ENCODE results near the gene ERBB4.

The ERBB4 gene

DNA sequence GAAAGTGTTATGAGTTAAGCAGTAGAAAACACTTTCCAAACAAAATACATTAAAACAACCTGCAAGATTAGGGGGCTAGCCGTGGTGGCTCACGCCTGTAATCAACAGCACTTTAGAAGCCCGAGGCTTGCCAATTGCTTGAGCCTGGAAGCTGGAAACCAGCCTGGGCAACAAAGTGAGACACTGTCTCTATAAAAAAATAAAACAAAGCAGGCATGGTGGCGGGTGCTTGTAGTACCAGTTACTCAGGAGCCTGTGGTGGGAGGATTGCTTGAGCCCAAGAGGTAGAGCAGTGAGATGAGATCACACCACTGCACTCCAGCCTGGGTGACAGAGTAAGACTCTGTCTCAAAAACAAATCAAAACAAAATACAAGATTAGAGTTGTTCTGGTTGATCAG is 208.3 kb downstream of the ERBB4 start:
- H3K4me3 ChIP-seq (ENCODE audit: low read length): no peak overlapping the region
- no peak for DNase-seq (ENCODE audit: low read depth, low spot score)

- no peak overlapping the region for H3K4me3 ChIP-seq (ENCODE audit: low read length)
- DNase-seq (ENCODE audit: low read depth, low spot score): no peak
Measured at GRCh38 chr2:212328712-212329496, 209.7 kb downstream of the ERBB4 start.

GRCh38 chr2:212328136-212328535 is 210.5 kb downstream of the ERBB4 start:
- H3K4me3 ChIP-seq (ENCODE audit: low read length): no peak overlapping the region
- no peak for DNase-seq (ENCODE audit: low read depth, low spot score)

DNA sequence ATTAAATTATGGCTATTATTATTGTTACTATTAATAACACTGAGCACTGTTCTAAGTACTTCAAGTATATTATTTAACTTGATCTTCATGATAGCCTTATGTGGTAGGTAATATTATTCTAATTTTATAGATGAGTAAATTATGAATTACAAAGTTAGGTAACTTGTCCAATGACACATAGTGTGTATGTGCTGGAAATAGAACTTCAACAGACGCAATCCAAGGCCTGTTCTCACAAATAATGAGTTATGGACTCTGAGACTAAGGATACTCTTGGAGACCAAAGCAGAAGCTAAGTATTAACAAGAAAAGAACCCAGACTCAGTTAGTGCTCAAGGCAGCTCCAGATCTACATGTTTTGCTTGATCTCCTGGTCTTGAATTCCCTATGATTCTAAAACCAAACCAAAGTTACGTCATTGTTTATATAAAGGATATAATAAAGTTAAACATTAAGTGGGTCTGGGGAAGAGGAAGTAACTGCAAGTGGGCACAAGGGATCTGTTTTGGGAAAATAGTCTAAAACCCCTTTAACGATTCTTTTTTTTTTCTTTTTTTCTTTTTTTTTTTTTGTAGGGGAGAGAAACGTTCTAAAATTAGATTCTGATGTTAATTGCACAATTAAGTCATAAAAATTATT is 211.3 kb downstream of the ERBB4 start:
- no peak overlapping the region for H3K4me3 ChIP-seq (ENCODE audit: low read length)
- DNase-seq (ENCODE audit: low read depth, low spot score): no peak

GRCh38 chr2:212318636-212319035 is 220.0 kb downstream of the ERBB4 start:
- no peak for DNase-seq (ENCODE audit: low read depth, low spot score)
- H3K4me3 ChIP-seq (ENCODE audit: low read length): no peak overlapping the region

- H3K4me3 ChIP-seq (ENCODE audit: low read length): no peak overlapping the region
- DNase-seq (ENCODE audit: low read depth, low spot score): no peak
Measured at GRCh38 chr2:212314680-212315079, 223.9 kb downstream of the ERBB4 start.

DNA sequence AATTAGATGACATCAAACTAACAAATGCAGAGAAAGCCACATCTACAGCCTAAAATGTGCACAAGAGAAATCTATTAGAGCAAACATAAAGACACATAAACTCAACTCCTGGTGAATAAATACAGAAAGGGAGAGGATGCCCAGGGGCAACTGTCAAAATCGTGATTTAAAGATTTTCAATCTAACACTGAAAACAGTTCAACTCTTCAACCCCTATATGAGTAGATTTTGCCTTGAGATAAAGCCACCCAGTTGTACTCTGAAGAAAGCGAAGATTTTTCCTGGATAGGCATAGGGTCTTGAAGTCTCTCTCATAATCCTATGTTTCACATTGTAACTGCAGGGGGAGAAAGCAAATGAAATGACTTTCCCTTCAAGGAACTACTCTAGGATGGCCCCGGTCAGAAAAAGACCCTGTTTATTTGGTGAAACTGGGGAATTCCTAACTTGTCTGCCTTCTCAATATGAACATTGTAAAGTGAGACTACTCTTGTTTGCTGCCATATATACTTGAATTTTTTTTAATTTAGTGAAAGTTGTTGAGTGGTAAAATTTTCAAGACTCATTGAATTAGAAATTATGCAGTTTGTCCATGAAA is 226.7 kb downstream of the ERBB4 start:
- no peak for DNase-seq (ENCODE audit: low read depth, low spot score)
- H3K4me3 ChIP-seq (ENCODE audit: low read length): no peak overlapping the region

GRCh38 chr2:212299943-212300342 is 238.7 kb downstream of the ERBB4 start:
- no peak for DNase-seq (ENCODE audit: low read depth, low spot score)
- H3K4me3 ChIP-seq (ENCODE audit: low read length): no peak overlapping the region

DNA sequence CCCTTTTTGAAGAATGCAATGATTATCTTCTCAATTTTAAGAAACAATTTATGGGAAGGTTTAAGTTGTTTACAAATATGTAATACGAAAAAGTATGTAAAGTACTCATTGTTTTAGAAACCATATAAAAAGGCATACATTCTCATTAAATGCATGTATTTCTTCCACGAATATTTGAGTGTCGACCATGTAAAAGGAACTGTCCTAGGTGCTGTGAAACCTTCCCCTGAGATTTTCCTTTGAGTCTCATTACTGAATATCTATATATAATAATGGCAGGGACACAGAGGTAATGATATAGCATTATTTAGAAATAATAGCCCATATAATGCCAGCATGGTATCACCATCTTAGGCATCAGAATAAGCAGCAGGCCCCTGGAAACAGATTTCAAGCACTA is 239.3 kb downstream of the ERBB4 start:
- DNase-seq (ENCODE audit: low read depth, low spot score): no peak
- no peak overlapping the region for H3K4me3 ChIP-seq (ENCODE audit: low read length)

GRCh38 chr2:212295571-212295970 is 243.0 kb downstream of the ERBB4 start:
- H3K4me3 ChIP-seq (ENCODE audit: low read length): no peak overlapping the region

GRCh38 chr2:212294816-212295215 is 243.8 kb downstream of the ERBB4 start:
- no peak overlapping the region for H3K4me3 ChIP-seq (ENCODE audit: low read length)
- DNase-seq (ENCODE audit: low read depth, low spot score): no peak

More at GRCh38 chr2:212295571-212295970, 243.0 kb downstream of the ERBB4 start:
- no peak for DNase-seq (ENCODE audit: low read depth, low spot score)

- no peak for DNase-seq (ENCODE audit: low read depth, low spot score)
- no peak overlapping the region for H3K4me3 ChIP-seq (ENCODE audit: low read length)
Measured at GRCh38 chr2:212289301-212289700, 249.3 kb downstream of the ERBB4 start.

DNA sequence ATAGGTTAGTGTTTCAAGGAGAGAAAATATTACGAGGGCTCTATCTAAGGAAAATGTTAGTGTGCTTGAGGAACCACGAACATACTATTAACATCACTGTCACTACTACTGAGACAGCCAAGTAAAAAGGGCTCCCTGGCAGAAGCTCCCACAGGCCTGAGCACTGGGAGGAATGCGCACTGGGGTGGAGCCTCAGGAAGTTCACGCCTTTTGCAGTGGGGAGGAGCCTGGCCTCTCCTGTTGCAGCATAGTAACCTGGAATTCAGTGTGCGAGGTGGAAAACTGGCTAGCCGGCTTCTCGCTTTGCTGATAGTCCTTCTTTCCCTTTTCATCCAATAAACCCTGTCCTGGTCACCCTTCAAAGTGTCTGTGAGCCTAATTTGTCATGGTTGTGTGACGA is 250.3 kb downstream of the ERBB4 start:
- no peak for DNase-seq (ENCODE audit: low read depth, low spot score)
- H3K4me3 ChIP-seq (ENCODE audit: low read length): no peak overlapping the region

- H3K4me3 ChIP-seq (ENCODE audit: low read length): no peak overlapping the region
- DNase-seq (ENCODE audit: low read depth, low spot score): no peak
Measured at GRCh38 chr2:212284166-212284565, 254.4 kb downstream of the ERBB4 start.

DNA sequence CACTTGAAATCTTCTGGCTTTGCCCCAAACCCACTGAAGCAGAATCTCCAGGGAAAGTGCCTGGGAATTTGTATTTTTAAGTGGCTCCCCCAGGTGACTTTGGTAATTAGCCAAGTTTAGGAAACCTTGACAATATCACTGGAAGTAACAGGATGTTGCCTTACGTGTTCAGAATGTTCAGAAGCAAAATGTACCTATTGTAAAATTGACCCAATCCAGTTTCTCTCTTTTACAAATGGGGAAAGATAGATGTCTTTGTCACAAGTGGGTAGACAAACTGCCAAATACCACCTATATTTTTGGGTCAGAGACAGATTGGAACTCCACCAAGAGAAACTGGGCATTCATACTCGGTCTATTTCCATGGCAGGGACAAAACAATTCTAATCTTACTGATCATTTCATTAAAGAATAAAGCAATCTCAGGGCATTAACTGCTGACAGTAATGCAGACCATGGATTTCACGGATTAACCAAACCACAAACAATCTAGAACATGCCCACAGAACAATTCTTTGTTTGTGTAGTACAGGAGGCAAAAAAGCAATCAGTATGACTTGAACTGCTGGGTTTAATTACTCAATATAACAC is 255.8 kb downstream of the ERBB4 start:
- H3K4me3 ChIP-seq (ENCODE audit: low read length): no peak overlapping the region
- no peak for DNase-seq (ENCODE audit: low read depth, low spot score)

- no peak overlapping the region for H3K4me3 ChIP-seq (ENCODE audit: low read length)
- no peak for DNase-seq (ENCODE audit: low read depth, low spot score)
Measured at GRCh38 chr2:212276813-212277212, 261.8 kb downstream of the ERBB4 start.

- H3K4me3 ChIP-seq (ENCODE audit: low read length): no peak overlapping the region
- DNase-seq (ENCODE audit: low read depth, low spot score): no peak
Measured at GRCh38 chr2:212274215-212274614, 264.4 kb downstream of the ERBB4 start.

GRCh38 chr2:212271583-212271982 is 267.0 kb downstream of the ERBB4 start:
- no peak for DNase-seq (ENCODE audit: low read depth, low spot score)

GRCh38 chr2:212269005-212269404 is 269.6 kb downstream of the ERBB4 start:
- no peak for DNase-seq (ENCODE audit: low read depth, low spot score)
- no peak overlapping the region for H3K4me3 ChIP-seq (ENCODE audit: low read length)

More at GRCh38 chr2:212271583-212271982, 267.0 kb downstream of the ERBB4 start:
- H3K4me3 ChIP-seq (ENCODE audit: low read length): no peak overlapping the region

- H3K4me3 ChIP-seq (ENCODE audit: low read length): no peak overlapping the region
- DNase-seq (ENCODE audit: low read depth, low spot score): no peak
Measured at GRCh38 chr2:212266297-212266696, 272.3 kb downstream of the ERBB4 start.

All from Jurkat, Clone E6-1 (cell line).